ENCODE measurements around the gene CAPN5. TPM values are rescaled to one million over a fixed set of nuclear protein-coding genes. Genes with fewer than 3 reads are reported as not detected.

CAPN5 gene
- total and polyA plus RNA-seq, 4 donors: 6.5 to 25.8 (median 18.2) TPM

DNA sequence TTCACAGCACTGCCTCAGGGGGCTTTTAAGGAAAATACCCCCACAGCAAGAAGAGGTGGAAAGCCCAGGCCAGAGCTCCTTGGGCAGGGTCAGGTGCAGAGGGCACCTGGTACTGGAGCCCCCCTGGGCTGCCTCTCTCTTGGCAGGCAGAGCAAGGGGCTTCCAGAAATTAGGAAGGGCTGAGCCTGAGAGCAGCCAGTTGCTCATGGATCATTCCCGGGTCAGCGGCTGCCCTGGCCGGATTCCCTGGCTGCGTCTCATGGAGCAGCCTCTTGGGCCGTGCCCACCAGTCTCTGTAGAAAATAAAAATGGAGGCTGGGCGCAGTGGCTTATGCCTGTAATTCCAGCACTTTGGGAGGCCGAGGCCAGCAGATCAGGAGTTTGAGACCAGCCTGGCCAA, 25.6 kb downstream of the CAPN5 start:
- TF ChIP-seq, protein P1, sequence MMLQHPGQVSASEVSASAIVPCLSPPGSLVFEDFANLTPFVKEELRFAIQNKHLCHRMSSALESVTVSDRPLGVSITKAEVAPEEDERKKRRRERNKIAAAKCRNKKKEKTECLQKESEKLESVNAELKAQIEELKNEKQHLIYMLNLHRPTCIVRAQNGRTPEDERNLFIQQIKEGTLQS (IDR thresholded peaks at IDR 0.05): no peak
- TF ChIP-seq, protein P2, sequence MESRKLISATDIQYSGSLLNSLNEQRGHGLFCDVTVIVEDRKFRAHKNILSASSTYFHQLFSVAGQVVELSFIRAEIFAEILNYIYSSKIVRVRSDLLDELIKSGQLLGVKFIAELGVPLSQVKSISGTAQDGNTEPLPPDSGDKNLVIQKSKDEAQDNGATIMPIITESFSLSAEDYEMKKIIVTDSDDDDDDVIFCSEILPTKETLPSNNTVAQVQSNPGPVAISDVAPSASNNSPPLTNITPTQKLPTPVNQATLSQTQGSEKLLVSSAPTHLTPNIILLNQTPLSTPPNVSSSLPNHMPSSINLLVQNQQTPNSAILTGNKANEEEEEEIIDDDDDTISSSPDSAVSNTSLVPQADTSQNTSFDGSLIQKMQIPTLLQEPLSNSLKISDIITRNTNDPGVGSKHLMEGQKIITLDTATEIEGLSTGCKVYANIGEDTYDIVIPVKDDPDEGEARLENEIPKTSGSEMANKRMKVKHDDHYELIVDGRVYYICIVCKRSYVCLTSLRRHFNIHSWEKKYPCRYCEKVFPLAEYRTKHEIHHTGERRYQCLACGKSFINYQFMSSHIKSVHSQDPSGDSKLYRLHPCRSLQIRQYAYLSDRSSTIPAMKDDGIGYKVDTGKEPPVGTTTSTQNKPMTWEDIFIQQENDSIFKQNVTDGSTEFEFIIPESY (IDR thresholded peaks at IDR 0.05): no peak
- TF ChIP-seq SP1 (IDR thresholded peaks at IDR 0.05) (no peak), FOXA2 (IDR thresholded peaks at IDR 0.05) (no peak), HNF4G (IDR thresholded peaks at IDR 0.05) (no peak), HNF4A (conservative IDR thresholded peaks at IDR 0.05) (no peak), FOXA1 (IDR thresholded peaks at IDR 0.05) (no peak), TAF1 (conservative IDR thresholded peaks at IDR 0.05) (no peak), NR2F2 (IDR thresholded peaks at IDR 0.05) (no peak), YY1 (IDR thresholded peaks at IDR 0.05) (no peak), EGR1 (IDR thresholded peaks at IDR 0.05; ENCODE audit: low read depth in 2 of 2) (no peak), RAD21 (IDR thresholded peaks at IDR 0.05) (no peak), RXRA (IDR thresholded peaks at IDR 0.05) (no peak), JUND (IDR thresholded peaks at IDR 0.05) (no peak), GABPA (IDR thresholded peaks at IDR 0.05 in 1 of 2, conservative IDR thresholded peaks at IDR 0.05 in 1 of 2) (no peak)
- TF ChIP-seq, protein P3, sequence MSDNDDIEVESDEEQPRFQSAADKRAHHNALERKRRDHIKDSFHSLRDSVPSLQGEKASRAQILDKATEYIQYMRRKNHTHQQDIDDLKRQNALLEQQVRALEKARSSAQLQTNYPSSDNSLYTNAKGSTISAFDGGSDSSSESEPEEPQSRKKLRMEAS (IDR thresholded peaks at IDR 0.05): no peak
- TF ChIP-seq, protein P4, sequence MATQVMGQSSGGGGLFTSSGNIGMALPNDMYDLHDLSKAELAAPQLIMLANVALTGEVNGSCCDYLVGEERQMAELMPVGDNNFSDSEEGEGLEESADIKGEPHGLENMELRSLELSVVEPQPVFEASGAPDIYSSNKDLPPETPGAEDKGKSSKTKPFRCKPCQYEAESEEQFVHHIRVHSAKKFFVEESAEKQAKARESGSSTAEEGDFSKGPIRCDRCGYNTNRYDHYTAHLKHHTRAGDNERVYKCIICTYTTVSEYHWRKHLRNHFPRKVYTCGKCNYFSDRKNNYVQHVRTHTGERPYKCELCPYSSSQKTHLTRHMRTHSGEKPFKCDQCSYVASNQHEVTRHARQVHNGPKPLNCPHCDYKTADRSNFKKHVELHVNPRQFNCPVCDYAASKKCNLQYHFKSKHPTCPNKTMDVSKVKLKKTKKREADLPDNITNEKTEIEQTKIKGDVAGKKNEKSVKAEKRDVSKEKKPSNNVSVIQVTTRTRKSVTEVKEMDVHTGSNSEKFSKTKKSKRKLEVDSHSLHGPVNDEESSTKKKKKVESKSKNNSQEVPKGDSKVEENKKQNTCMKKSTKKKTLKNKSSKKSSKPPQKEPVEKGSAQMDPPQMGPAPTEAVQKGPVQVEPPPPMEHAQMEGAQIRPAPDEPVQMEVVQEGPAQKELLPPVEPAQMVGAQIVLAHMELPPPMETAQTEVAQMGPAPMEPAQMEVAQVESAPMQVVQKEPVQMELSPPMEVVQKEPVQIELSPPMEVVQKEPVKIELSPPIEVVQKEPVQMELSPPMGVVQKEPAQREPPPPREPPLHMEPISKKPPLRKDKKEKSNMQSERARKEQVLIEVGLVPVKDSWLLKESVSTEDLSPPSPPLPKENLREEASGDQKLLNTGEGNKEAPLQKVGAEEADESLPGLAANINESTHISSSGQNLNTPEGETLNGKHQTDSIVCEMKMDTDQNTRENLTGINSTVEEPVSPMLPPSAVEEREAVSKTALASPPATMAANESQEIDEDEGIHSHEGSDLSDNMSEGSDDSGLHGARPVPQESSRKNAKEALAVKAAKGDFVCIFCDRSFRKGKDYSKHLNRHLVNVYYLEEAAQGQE (IDR thresholded peaks at IDR 0.05): no peak
- TF ChIP-seq, protein P5, sequence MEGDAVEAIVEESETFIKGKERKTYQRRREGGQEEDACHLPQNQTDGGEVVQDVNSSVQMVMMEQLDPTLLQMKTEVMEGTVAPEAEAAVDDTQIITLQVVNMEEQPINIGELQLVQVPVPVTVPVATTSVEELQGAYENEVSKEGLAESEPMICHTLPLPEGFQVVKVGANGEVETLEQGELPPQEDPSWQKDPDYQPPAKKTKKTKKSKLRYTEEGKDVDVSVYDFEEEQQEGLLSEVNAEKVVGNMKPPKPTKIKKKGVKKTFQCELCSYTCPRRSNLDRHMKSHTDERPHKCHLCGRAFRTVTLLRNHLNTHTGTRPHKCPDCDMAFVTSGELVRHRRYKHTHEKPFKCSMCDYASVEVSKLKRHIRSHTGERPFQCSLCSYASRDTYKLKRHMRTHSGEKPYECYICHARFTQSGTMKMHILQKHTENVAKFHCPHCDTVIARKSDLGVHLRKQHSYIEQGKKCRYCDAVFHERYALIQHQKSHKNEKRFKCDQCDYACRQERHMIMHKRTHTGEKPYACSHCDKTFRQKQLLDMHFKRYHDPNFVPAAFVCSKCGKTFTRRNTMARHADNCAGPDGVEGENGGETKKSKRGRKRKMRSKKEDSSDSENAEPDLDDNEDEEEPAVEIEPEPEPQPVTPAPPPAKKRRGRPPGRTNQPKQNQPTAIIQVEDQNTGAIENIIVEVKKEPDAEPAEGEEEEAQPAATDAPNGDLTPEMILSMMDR (IDR thresholded peaks at IDR 0.05; ENCODE audit: low read depth, low read length, missing input control): no peak
- no peaks in the 10 kb centered on the region for H3K9me3 ChIP-seq (ENCODE audit: control insufficient read depth in 4 of 4, low read length in 3 of 4)
- H3K4me1 ChIP-seq (ENCODE audit: control insufficient read depth in 4 of 4, insufficient read depth in 4 of 4, low read length in 3 of 4): peaks cover 24 to 76% (median 67%) of the 10 kb centered on the region in 4 donors
- no peak for DNase-seq (ENCODE audit: low spot score)
- peaks cover 0 to 4% (median 1%) of the 10 kb centered on the region in 4 donors for H3K36me3 ChIP-seq (ENCODE audit: control insufficient read depth in 4 of 4, insufficient read depth in 3 of 4, low read depth in 1 of 4, low read length in 3 of 4)
- H3K27me3 ChIP-seq (ENCODE audit: control insufficient read depth in 4 of 4, insufficient read depth in 4 of 4, low read length in 3 of 4): no peaks in the 10 kb centered on the region
- H3K27ac ChIP-seq (ENCODE audit: low read depth in 1 of 2, low read length in 2 of 2): peak overlapping the region in 1 of 2 donors; percentile 22
- H3K4me3 ChIP-seq (ENCODE audit: low read depth in 1 of 3, low read length in 3 of 3): no peak overlapping the region
- WGBS: 43% methylated on average over 7 of the region's 7 CpGs
- H3K9ac ChIP-seq (ENCODE audit: low read depth in 1 of 2, low read length in 2 of 2): no peak overlapping the region

Data from liver (tissue), 9 donors.